HEK293 (cell line): Measurements from ENCODE around the gene PLCL1.

Experiments used
- CTCF ChIA-PET: fragments of 350-600 bp; formaldehyde crosslinking; extraction: SDS; loops from one replicate; lab custom pipeline; 2021; ENCODE audit warnings: antibody characterized with exemption; lab: Yijun Ruan, JAX
- POLR2A ChIA-PET: fragments of 300-600 bp; formaldehyde crosslinking; extraction: SDS; loops from one replicate; lab custom pipeline; 2020; ENCODE audit warnings: antibody characterized with exemption, inconsistent platforms; lab: Yijun Ruan, JAX
- H3K27ac ChIP-seq: fragments of 200-500 bp; sonication (Bioruptor generic); 2 replicates; pipeline ENCODE4 v1.5.1; 2014; ENCODE audit warnings: low read depth, low read length, control low read depth, inconsistent platforms; ENCODE audit errors: extremely low read depth
- H3K36me3 ChIP-seq, 2 experiments: fragments of 200-500 bp in 1 of 2; sonication (Bioruptor generic) in 1 of 2; 1 replicate in 1 of 2; 2 replicates in 1 of 2; pipeline ENCODE4 v1.5.1; 2014 to 2017; ENCODE audit warnings: inconsistent platforms in 2 of 2, low read length in 2 of 2; ENCODE audit not compliant: control insufficient read depth in 2 of 2, insufficient read depth in 1 of 2
- H3K4me1 ChIP-seq: fragments of 200-500 bp; sonication (Bioruptor generic); 2 replicates; pipeline ENCODE4 v1.5.1; 2014; ENCODE audit warnings: mild to moderate bottlenecking, low read length, inconsistent platforms; ENCODE audit not compliant: control insufficient read depth, insufficient read depth
- H3K4me3 ChIP-seq: 2 replicates; pipeline ENCODE4 v1.5.1; 2011; ENCODE audit warnings: low read depth, mild to moderate bottlenecking, control low read depth, low read length, moderate library complexity
- H3K9me3 ChIP-seq: fragments of 200-500 bp; sonication (Bioruptor generic); 2 replicates; pipeline ENCODE4 v1.5.1; 2014; ENCODE audit warnings: low read depth, low read length, inconsistent platforms; ENCODE audit not compliant: control insufficient read depth, insufficient read depth
- GLI2 ChIP-seq: fragments of 450-650 bp; formaldehyde crosslinking; IDR thresholded peaks from 2 replicates; pipeline ENCODE4; 2017; ENCODE audit warnings: missing biosample characterization, missing genetic modification characterization, low read depth, borderline replicate concordance
- GLI4 ChIP-seq: fragments of 450-650 bp; formaldehyde crosslinking; IDR thresholded peaks from 2 replicates; pipeline ENCODE4 v1.5.1; 2016; ENCODE audit warnings: missing biosample characterization, missing genetic modification characterization
- HOXC10 ChIP-seq: sonication (generic); formaldehyde crosslinking; IDR thresholded peaks from 2 replicates; pipeline ENCODE4 v1.8.1; 2023; ENCODE audit warnings: mild to moderate bottlenecking, missing genetic modification reagents
- MZF1 ChIP-seq: fragments of 450-650 bp; formaldehyde crosslinking; IDR thresholded peaks from 2 replicates; pipeline ENCODE4 v1.5.1; 2017; ENCODE audit warnings: missing biosample characterization, missing genetic modification characterization, borderline replicate concordance
- SALL2 ChIP-seq: fragments of 450-650 bp; formaldehyde crosslinking; IDR thresholded peaks from 2 replicates; pipeline ENCODE4 v1.5.0; 2017; ENCODE audit warnings: missing biosample characterization, mild to moderate bottlenecking, missing genetic modification characterization, borderline replicate concordance
- SP7 ChIP-seq: fragments of 450-650 bp; formaldehyde crosslinking; IDR thresholded peaks from 2 replicates; pipeline ENCODE4 v1.5.1; 2016; ENCODE audit warnings: missing biosample characterization, missing genetic modification characterization
- TCF7L2 ChIP-seq: IDR thresholded peaks from 2 replicates; pipeline ENCODE4 v1.6.1; 2011; ENCODE audit warnings: low read depth, mild to moderate bottlenecking, inconsistent platforms, low read length, moderate library complexity, borderline replicate concordance
- ZEB2 ChIP-seq: fragments of 450-650 bp; formaldehyde crosslinking; IDR thresholded peaks from 2 replicates; pipeline ENCODE4 v1.5.1; 2016; ENCODE audit warnings: missing biosample characterization, missing genetic modification characterization
- ZIC2 ChIP-seq: fragments of 450-650 bp; formaldehyde crosslinking; IDR thresholded peaks from 2 replicates; pipeline ENCODE4 v1.5.1; 2016; ENCODE audit warnings: missing biosample characterization, missing genetic modification characterization
- ZNF112 ChIP-seq: fragments of 450-650 bp; formaldehyde crosslinking; IDR thresholded peaks from 2 replicates; pipeline ENCODE4 v1.5.0; 2017; ENCODE audit warnings: missing biosample characterization, missing genetic modification characterization
- ZNF133 ChIP-seq: fragments of 450-650 bp; formaldehyde crosslinking; IDR thresholded peaks from 2 replicates; pipeline ENCODE4 v1.5.1; 2016; ENCODE audit warnings: missing biosample characterization, missing genetic modification characterization
- ZNF169 ChIP-seq: fragments of 450-650 bp; formaldehyde crosslinking; IDR thresholded peaks from 2 replicates; pipeline ENCODE4 v1.5.1; 2016; ENCODE audit warnings: missing biosample characterization, missing genetic modification characterization
- ZNF184 ChIP-seq: fragments of 450-650 bp; IDR thresholded peaks from 2 replicates; pipeline ENCODE4 v1.5.1; 2018; ENCODE audit warnings: missing biosample characterization, mild to moderate bottlenecking, missing genetic modification characterization
- ZNF558 ChIP-seq: fragments of 450-650 bp; formaldehyde crosslinking; IDR thresholded peaks from 2 replicates; pipeline ENCODE4 v1.5.1; 2016; ENCODE audit warnings: missing biosample characterization, missing genetic modification characterization
- ZNF621 ChIP-seq: fragments of 450-650 bp; formaldehyde crosslinking; IDR thresholded peaks from 2 replicates; pipeline ENCODE4 v1.5.1; 2017; ENCODE audit warnings: missing biosample characterization, missing genetic modification characterization
- ZNF624 ChIP-seq: fragments of 450-650 bp; formaldehyde crosslinking; IDR thresholded peaks from 2 replicates; pipeline ENCODE4 v1.5.1; 2017; ENCODE audit warnings: missing biosample characterization, missing genetic modification characterization
- ZNF654 ChIP-seq: fragments of 450-650 bp; formaldehyde crosslinking; IDR thresholded peaks from 2 replicates; pipeline ENCODE4 v1.5.1; 2016; ENCODE audit warnings: low read depth, missing biosample characterization, missing genetic modification characterization
- ZNF76 ChIP-seq: fragments of 450-650 bp; formaldehyde crosslinking; IDR thresholded peaks from 2 replicates; pipeline ENCODE4; 2016; ENCODE audit warnings: low read depth, missing biosample characterization, missing genetic modification characterization, borderline replicate concordance
- ZNF830 ChIP-seq: fragments of 450-650 bp; IDR thresholded peaks from 2 replicates; pipeline ENCODE4 v1.5.0; 2018; ENCODE audit warnings: missing biosample characterization, missing genetic modification characterization, low read depth, mild to moderate bottlenecking, moderate library complexity
- ZSCAN16 ChIP-seq: fragments of 450-650 bp; formaldehyde crosslinking; IDR thresholded peaks from 2 replicates; pipeline ENCODE4 v1.5.1; 2016; ENCODE audit warnings: missing biosample characterization, missing genetic modification characterization
- ZXDB ChIP-seq: fragments of 450-650 bp; formaldehyde crosslinking; IDR thresholded peaks from 2 replicates; pipeline ENCODE4 v1.5.1; 2016; ENCODE audit warnings: missing biosample characterization, missing genetic modification characterization
- TF ChIP-seq, protein P1 (sequence below): fragments of 450-650 bp; formaldehyde crosslinking; IDR thresholded peaks from 2 replicates; pipeline ENCODE4 v1.5.1; 2016; ENCODE audit warnings: missing biosample characterization, missing genetic modification characterization
- TF ChIP-seq, protein P2 (sequence below): fragments of 450-650 bp; formaldehyde crosslinking; IDR thresholded peaks from 2 replicates; pipeline ENCODE4 v1.5.1; 2016; ENCODE audit warnings: missing biosample characterization, missing genetic modification characterization
- TF ChIP-seq, protein P3 (sequence below): fragments of 450-650 bp; formaldehyde crosslinking; IDR thresholded peaks from 2 replicates; pipeline ENCODE4 v1.5.1; 2016; ENCODE audit warnings: missing biosample characterization, missing genetic modification characterization
- TF ChIP-seq, protein P4 (sequence below): fragments of 450-650 bp; formaldehyde crosslinking; IDR thresholded peaks from 2 replicates; pipeline ENCODE4 v1.5.1; 2017; ENCODE audit warnings: missing biosample characterization, missing genetic modification characterization
- TF ChIP-seq, protein P5 (sequence below): fragments of 450-650 bp; formaldehyde crosslinking; IDR thresholded peaks from 2 replicates; pipeline ENCODE4 v1.5.1; 2017; ENCODE audit warnings: missing biosample characterization, missing genetic modification characterization
- TF ChIP-seq, protein P6 (sequence below): fragments of 450-650 bp; formaldehyde crosslinking; IDR thresholded peaks from 2 replicates; pipeline ENCODE4 v1.5.1; 2016; ENCODE audit warnings: missing biosample characterization, missing genetic modification characterization

The PLCL1 gene

DNA sequence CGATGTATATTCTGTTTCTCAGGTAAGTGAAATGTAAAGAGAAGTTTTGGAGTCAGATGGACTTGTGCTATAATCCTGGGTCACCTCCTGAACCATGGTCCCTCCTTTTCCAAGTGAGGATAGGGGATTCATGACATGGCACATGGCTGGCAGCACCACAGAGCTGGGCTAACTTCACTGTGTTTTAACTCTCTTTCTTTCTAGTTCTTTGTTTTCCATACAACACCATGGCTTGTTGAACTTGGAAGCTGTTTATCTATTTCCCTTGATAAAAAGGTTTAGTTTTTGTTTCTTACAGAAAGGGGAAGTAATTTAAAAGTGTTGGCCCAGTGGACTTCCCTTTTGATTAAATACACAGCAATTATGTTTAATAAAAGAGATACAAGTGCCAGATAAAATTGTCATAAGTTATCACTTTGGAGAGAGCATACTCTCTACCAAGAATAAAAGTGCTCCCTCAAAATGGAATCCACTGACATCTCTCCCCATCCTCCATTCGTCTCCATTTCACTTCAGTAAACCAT, 90.4 kb downstream of the PLCL1 start:
- TF ChIP-seq, protein P1, sequence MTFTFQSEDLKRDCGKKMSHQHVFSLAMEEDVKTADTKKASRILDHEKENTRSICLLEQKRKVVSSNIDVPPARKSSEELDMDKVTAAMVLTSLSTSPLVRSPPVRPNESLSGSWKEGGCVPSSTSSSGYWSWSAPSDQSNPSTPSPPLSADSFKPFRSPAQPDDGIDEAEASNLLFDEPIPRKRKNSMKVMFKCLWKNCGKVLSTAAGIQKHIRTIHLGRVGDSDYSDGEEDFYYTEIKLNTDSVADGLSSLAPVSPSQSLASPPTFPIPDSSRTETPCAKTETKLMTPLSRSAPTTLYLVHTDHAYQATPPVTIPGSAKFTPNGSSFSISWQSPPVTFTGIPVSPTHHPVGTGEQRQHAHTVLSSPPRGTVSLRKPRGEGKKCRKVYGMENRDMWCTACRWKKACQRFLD (tag by site-specific recombination) = no peak
- no peak for TF ChIP-seq ZNF654
- TF ChIP-seq GLI2 (tag by site-specific recombination) = no peak
- TF ChIP-seq MZF1 = no peak
- TF ChIP-seq, protein P2, sequence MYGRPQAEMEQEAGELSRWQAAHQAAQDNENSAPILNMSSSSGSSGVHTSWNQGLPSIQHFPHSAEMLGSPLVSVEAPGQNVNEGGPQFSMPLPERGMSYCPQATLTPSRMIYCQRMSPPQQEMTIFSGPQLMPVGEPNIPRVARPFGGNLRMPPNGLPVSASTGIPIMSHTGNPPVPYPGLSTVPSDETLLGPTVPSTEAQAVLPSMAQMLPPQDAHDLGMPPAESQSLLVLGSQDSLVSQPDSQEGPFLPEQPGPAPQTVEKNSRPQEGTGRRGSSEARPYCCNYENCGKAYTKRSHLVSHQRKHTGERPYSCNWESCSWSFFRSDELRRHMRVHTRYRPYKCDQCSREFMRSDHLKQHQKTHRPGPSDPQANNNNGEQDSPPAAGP (tag by site-specific recombination) = no peak
- TF ChIP-seq ZNF621 (tag by site-specific recombination) = no peak
- TF ChIP-seq ZNF184 (tag by site-specific recombination) = no peak
- TF ChIP-seq ZNF558 (tag by site-specific recombination) = no peak
- TF ChIP-seq SP7 (tag by site-specific recombination) = no peak
- no peak for TF ChIP-seq ZNF112 (tag by site-specific recombination)
- TF ChIP-seq ZNF133 (tag by site-specific recombination) = no peak
- TF ChIP-seq GLI4 = no peak
- TF ChIP-seq, protein P3, sequence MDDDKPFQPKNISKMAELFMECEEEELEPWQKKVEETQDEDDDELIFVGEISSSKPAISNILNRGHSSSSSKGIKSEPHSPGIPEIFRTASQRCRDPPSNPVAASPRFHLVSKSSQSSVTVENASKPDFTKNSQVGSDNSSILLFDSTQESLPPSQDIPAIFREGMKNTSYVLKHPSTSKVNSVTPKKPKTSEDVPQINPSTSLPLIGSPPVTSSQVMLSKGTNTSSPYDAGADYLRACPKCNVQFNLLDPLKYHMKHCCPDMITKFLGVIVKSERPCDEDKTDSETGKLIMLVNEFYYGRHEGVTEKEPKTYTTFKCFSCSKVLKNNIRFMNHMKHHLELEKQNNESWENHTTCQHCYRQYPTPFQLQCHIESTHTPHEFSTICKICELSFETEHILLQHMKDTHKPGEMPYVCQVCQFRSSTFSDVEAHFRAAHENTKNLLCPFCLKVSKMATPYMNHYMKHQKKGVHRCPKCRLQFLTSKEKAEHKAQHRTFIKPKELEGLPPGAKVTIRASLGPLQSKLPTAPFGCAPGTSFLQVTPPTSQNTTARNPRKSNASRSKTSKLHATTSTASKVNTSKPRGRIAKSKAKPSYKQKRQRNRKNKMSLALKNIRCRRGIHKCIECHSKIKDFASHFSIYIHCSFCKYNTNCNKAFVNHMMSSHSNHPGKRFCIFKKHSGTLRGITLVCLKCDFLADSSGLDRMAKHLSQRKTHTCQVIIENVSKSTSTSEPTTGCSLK = no peak

DNA sequence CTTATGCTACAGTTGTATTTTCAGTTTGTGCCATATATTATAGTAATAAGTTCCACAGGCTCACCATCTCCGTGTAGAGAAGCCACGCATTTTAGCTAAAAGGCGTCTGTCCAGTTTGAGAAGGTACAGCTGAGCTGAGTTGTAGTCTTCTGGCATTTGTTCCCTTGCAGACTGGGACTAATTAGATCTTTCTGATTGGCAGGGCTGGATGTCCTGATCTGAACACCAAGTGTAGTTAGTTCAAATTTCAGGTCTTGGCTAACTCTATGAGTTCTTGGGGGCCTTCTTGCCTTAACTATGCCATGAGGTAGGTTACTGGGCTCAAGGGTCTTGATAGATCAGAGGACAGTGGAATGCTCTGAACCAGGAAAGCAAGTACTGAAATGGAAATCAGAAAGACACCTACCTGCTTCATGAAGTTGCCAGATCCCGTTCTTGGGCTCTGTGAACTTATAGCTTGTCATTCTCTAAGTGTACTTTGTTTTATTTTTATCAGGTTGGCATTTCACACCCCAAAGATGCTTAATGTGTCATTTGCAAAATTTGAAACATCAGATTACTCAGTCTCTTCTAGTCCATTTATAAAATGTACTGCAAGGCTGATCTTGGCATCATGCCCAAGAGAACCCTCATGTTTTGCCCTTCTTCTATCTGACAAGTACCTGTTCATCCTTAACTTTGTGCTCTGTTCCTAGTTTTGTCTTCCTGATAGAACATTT, 93.7 kb downstream of the PLCL1 start:
- ChIA-PET CTCF (no interaction called here), POLR2A (no interaction called here)
- Histone ChIP-seq H3K4me3 (no peak overlapping the region), H3K36me3 (no peaks in the 10 kb centered on the region), H3K27ac (no peak overlapping the region), H3K4me1 (peaks cover 3% of the 10 kb centered on the region), H3K9me3 (no peaks in the 10 kb centered on the region)
- TF ChIP-seq ZIC2 = no peak
- no peak for TF ChIP-seq ZEB2 (tag by site-specific recombination)
- TF ChIP-seq HOXC10 (CRISPR knock-in tag) = no peak
- TF ChIP-seq SALL2 (tag by site-specific recombination) = no peak
- TF ChIP-seq ZNF558 (tag by site-specific recombination) = no peak
- TF ChIP-seq, protein P4, sequence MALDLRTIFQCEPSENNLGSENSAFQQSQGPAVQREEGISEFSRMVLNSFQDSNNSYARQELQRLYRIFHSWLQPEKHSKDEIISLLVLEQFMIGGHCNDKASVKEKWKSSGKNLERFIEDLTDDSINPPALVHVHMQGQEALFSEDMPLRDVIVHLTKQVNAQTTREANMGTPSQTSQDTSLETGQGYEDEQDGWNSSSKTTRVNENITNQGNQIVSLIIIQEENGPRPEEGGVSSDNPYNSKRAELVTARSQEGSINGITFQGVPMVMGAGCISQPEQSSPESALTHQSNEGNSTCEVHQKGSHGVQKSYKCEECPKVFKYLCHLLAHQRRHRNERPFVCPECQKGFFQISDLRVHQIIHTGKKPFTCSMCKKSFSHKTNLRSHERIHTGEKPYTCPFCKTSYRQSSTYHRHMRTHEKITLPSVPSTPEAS = no peak
- TF ChIP-seq, protein P5, sequence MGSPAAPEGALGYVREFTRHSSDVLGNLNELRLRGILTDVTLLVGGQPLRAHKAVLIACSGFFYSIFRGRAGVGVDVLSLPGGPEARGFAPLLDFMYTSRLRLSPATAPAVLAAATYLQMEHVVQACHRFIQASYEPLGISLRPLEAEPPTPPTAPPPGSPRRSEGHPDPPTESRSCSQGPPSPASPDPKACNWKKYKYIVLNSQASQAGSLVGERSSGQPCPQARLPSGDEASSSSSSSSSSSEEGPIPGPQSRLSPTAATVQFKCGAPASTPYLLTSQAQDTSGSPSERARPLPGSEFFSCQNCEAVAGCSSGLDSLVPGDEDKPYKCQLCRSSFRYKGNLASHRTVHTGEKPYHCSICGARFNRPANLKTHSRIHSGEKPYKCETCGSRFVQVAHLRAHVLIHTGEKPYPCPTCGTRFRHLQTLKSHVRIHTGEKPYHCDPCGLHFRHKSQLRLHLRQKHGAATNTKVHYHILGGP = no peak
- no peak for TF ChIP-seq ZNF76
- no peak for TF ChIP-seq ZSCAN16 (tag by site-specific recombination)
- TF ChIP-seq TCF7L2 = no peak
- no peak for TF ChIP-seq SP7 (tag by site-specific recombination)
- no peak for TF ChIP-seq ZNF169
- TF ChIP-seq, protein P6, sequence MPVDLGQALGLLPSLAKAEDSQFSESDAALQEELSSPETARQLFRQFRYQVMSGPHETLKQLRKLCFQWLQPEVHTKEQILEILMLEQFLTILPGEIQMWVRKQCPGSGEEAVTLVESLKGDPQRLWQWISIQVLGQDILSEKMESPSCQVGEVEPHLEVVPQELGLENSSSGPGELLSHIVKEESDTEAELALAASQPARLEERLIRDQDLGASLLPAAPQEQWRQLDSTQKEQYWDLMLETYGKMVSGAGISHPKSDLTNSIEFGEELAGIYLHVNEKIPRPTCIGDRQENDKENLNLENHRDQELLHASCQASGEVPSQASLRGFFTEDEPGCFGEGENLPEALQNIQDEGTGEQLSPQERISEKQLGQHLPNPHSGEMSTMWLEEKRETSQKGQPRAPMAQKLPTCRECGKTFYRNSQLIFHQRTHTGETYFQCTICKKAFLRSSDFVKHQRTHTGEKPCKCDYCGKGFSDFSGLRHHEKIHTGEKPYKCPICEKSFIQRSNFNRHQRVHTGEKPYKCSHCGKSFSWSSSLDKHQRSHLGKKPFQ (tag by site-specific recombination) = no peak
- no peak for TF ChIP-seq ZNF621 (tag by site-specific recombination)
- TF ChIP-seq ZNF624 (tag by site-specific recombination) = no peak
- no peak for TF ChIP-seq ZNF830
- TF ChIP-seq ZXDB (tag by site-specific recombination) = no peak

More for the DNA sequence above, 90.4 kb downstream of the PLCL1 start:
- Histone ChIP-seq H3K4me3 (no peak overlapping the region), H3K36me3 (no peaks in the 10 kb centered on the region), H3K4me1 (peaks cover 12% of the 10 kb centered on the region), H3K9me3 (no peaks in the 10 kb centered on the region), H3K27ac (no peak overlapping the region)
- CTCF ChIA-PET = interaction anchor here (0.6 to 1.2 kb wide), 3 partner anchors 234 to 1377 kb away, joined by 3 read pairs; no protein-coding TSS in a partner anchor
- POLR2A ChIA-PET = no interaction called here
